ENCODE data around the gene HSF2BP. TPM values are rescaled to one million over a fixed set of nuclear protein-coding genes. Genes with fewer than 3 reads are reported as not detected.
A peak's percentile ranks its signal among the peaks of the same experiment; 100 is the strongest.
"Not testable (repeated sequence)": the region's sequence is repeated elsewhere in the genome, so short reads cannot be mapped to it uniquely, and the experiment has no call there.

The HSF2BP gene
- total RNA-seq, 1 donor from 2014 or later, result 1.0 TPM

- H3K36me3 Mint-ChIP-seq (ENCODE audit: unreplicated experiment), result no peaks in the 10 kb centered on the region
- peaks cover 10% of the 10 kb centered on the region for H3K4me1 Mint-ChIP-seq (ENCODE audit: low read depth, unreplicated experiment)
- TF ChIP-seq CTCF (IDR thresholded peaks at IDR 0.05; ENCODE audit: partially characterized antibody, unreplicated experiment), result no peak
- peaks cover 13% of the 10 kb centered on the region for H3K27me3 Mint-ChIP-seq (ENCODE audit: unreplicated experiment)
- DNase-seq, result no peak
- no peak overlapping the region for H3K27ac Mint-ChIP-seq (ENCODE audit: unreplicated experiment)
- peaks cover 4% of the 10 kb centered on the region for H3K9me3 Mint-ChIP-seq (ENCODE audit: unreplicated experiment)
- H3K4me3 Mint-ChIP-seq (ENCODE audit: unreplicated experiment), result no peak overlapping the region
These were observed 1.1 kb downstream of the HSF2BP start for GRCh38 chr21:43658088-43658741.

DNA sequence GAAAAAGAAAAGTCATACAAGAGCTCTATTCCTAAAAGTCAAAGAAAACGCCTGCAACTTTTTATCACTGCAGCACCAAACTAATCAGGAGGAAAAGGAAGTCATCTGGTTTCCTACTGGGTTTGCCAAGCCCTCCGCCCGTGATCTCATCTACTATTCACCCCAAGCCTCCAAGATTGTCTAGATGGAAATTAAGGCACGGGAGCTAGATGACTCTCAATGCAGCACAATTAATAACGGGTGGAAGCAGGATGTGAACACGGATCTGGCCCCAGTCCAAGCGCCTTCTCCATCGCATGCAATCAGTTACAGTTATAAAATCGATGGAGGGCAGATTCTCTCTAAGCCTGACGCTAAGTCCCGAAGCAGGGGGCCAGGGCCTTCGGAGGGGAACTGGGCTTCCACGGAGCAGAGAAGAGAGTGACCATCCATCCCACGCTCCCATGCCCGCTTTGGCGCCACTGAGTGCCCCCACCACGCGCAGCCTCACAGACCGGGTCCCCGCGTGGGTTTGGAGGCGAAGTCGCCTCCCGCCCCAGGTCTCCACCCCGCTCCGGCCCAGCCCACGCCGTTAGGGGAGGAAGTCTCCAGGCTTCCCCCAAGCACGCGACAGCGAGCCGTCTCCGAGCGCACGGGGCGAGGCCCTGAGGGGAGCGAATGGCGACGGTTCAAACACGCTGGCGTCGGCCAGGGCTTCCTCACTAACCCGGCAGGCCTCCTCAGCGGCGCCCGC is 1.8 kb downstream of the HSF2BP start:
- H3K4me3 Mint-ChIP-seq (ENCODE audit: unreplicated experiment), result no peak overlapping the region
- no peak for DNase-seq
- TF ChIP-seq CTCF (IDR thresholded peaks at IDR 0.05; ENCODE audit: partially characterized antibody, unreplicated experiment), result no peak
- H3K36me3 Mint-ChIP-seq (ENCODE audit: unreplicated experiment), result no peaks in the 10 kb centered on the region
- peaks cover 4% of the 10 kb centered on the region for H3K9me3 Mint-ChIP-seq (ENCODE audit: unreplicated experiment)
- H3K4me1 Mint-ChIP-seq (ENCODE audit: low read depth, unreplicated experiment), result peaks cover 10% of the 10 kb centered on the region
- H3K27ac Mint-ChIP-seq (ENCODE audit: unreplicated experiment), result no peak overlapping the region
- peaks cover 13% of the 10 kb centered on the region for H3K27me3 Mint-ChIP-seq (ENCODE audit: unreplicated experiment)

DNA sequence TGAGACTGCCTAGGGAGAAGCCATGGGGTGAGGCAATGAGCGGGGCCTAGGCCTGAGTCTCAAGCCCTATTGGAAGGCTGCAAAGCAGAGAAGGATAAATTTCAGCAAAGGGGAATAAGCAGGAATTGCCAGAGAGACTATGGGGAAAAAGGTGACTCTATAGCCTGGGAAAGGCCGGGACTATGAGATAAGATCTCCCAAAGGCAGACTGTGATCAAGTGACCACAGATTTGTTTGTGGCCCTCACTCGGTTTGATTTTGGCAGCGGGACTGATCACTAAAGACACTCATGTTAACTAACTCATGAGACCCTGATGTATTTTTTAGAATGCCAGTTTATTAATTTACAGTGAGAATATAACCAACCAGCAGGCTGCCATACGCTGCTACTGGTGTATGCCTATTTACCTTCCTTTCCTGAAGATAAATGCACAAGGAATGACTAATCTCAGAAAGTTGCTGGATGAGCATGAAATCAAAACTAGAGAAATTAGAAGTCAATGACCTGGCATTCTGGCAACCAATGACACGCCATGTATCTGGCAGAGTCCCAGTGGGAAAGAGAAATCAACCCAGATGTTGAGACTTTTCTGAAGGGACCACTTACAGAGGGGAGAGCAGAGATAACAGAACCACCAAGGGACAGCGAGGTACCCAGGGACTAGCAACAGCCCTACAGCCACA is 4.3 kb downstream of the HSF2BP start:
- H3K27me3 Mint-ChIP-seq (ENCODE audit: unreplicated experiment), result peaks cover 4% of the 10 kb centered on the region
- no peaks in the 10 kb centered on the region for H3K9me3 Mint-ChIP-seq (ENCODE audit: unreplicated experiment)
- no peak for TF ChIP-seq CTCF (IDR thresholded peaks at IDR 0.05; ENCODE audit: partially characterized antibody, unreplicated experiment)
- H3K27ac Mint-ChIP-seq (ENCODE audit: unreplicated experiment), result no peak overlapping the region
- no peaks in the 10 kb centered on the region for H3K4me1 Mint-ChIP-seq (ENCODE audit: low read depth, unreplicated experiment)
- H3K4me3 Mint-ChIP-seq (ENCODE audit: unreplicated experiment), result no peak overlapping the region
- H3K36me3 Mint-ChIP-seq (ENCODE audit: unreplicated experiment), result no peaks in the 10 kb centered on the region
- DNase-seq, result no peak

- H3K27me3 Mint-ChIP-seq (ENCODE audit: unreplicated experiment), result no peaks in the 10 kb centered on the region
- H3K4me3 Mint-ChIP-seq (ENCODE audit: unreplicated experiment), result no peak overlapping the region
- DNase-seq, result no peak
- H3K4me1 Mint-ChIP-seq (ENCODE audit: low read depth, unreplicated experiment), result no peaks in the 10 kb centered on the region
- H3K36me3 Mint-ChIP-seq (ENCODE audit: unreplicated experiment), result no peaks in the 10 kb centered on the region
- H3K27ac Mint-ChIP-seq (ENCODE audit: unreplicated experiment), result peak overlapping the region; percentile 49
- TF ChIP-seq CTCF (IDR thresholded peaks at IDR 0.05; ENCODE audit: partially characterized antibody, unreplicated experiment), result no peak
- no peaks in the 10 kb centered on the region for H3K9me3 Mint-ChIP-seq (ENCODE audit: unreplicated experiment)
These were observed 5.7 kb downstream of the HSF2BP start for GRCh38 chr21:43653626-43654025.

- no peak for TF ChIP-seq CTCF (IDR thresholded peaks at IDR 0.05; ENCODE audit: partially characterized antibody, unreplicated experiment)
- Mint-ChIP-seq H3K9me3 (ENCODE audit: unreplicated experiment) (no peaks in the 10 kb centered on the region), H3K36me3 (ENCODE audit: unreplicated experiment) (no peaks in the 10 kb centered on the region), H3K4me3 (ENCODE audit: unreplicated experiment) (no peak overlapping the region), H3K4me1 (ENCODE audit: low read depth, unreplicated experiment) (peaks cover 6% of the 10 kb centered on the region), H3K27me3 (ENCODE audit: unreplicated experiment) (no peaks in the 10 kb centered on the region), H3K27ac (ENCODE audit: unreplicated experiment) (no peak overlapping the region)
- DNase-seq, result no peak
These were observed 6.7 kb downstream of the HSF2BP start for GRCh38 chr21:43652616-43653015.

DNA sequence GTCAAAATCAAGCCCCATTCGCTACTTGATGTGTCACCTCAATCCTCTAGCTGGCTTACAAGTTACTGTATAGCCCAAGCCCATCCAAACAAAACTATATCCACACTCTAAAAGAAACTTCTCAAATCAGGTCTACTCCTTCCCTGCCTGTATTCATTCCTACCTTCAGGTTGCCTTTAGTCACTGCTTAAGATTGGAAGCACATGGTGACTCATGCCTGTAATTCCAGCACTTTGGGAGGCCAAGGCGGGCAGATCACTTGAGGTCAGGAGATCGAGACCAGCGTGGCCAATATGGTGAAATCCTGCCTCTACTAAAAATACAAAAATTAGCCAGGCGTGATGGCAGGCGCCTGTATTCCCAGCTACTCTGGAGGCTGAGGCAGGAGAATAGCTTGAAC is 7.4 kb downstream of the HSF2BP start:
- not testable (repeated sequence) for H3K36me3 Mint-ChIP-seq (ENCODE audit: unreplicated experiment)

More for the DNA sequence above, 7.4 kb downstream of the HSF2BP start:
- H3K27ac Mint-ChIP-seq (ENCODE audit: unreplicated experiment); H3K4me1 Mint-ChIP-seq (ENCODE audit: low read depth, unreplicated experiment); H3K4me3 Mint-ChIP-seq (ENCODE audit: unreplicated experiment); DNase-seq; H3K27me3 Mint-ChIP-seq (ENCODE audit: unreplicated experiment); H3K9me3 Mint-ChIP-seq (ENCODE audit: unreplicated experiment): not testable (repeated sequence)
